Omental fat pad (tissue), 4 donors: ENCODE measurements around the gene DOCK3. TPM values are rescaled to one million over a fixed set of nuclear protein-coding genes. Genes with fewer than 3 reads are reported as not detected.
A peak's percentile ranks its signal among the peaks of the same experiment; 100 is the strongest.

Experiments
- ATAC-seq: fragments of 150-250 bp; one replicate; pipeline ENCODE4 v1.9.1; 2016; ENCODE audit warnings: mild to moderate bottlenecking, moderate library complexity; ENCODE audit not compliant: low FRiP score
- DNase-seq: peaks from one replicate; pipeline ENCODE4 v3.0.0-alpha.2; 2019; ENCODE audit warnings: low spot score
- CTCF ChIP-seq, 3 donors: fragments of 450-650 bp; IDR thresholded peaks; one replicate each; pipeline ENCODE4 v1.5.1; 2016 to 2017; ENCODE audit warnings: antibody characterized with exemption in 3 of 3, mild to moderate bottlenecking in 3 of 3, moderate library complexity in 2 of 3
- total RNA-seq, 4 donors: library from RNA; depleted of rRNA; stranded (reverse); fragments of >200 nt; gene quantifications; one replicate each; pipeline ENCODE4 v1.1.0, GENCODE V29; 2016

Gene DOCK3
- total RNA-seq, 4 donors from 2014 or later, result 0.16 to 2.5 (median 1.4) TPM

- ATAC-seq (peak; percentile 6), DNase-seq (no peak)
- TF ChIP-seq CTCF (IDR thresholded peaks at IDR 0.05), result no peak
Observed at GRCh38 chr3:51391566-51392354, 717.0 kb downstream of the DOCK3 start.

GRCh38 chr3:51392355-51393133, 717.8 kb downstream of the DOCK3 start:
- DNase-seq (no peak), ATAC-seq (no peak)
- TF ChIP-seq CTCF (IDR thresholded peaks at IDR 0.05), result no peak

- DNase-seq, result no peak
- TF ChIP-seq CTCF (IDR thresholded peaks at IDR 0.05), result no peak
- no peak for ATAC-seq
Observed at GRCh38 chr3:51393134-51393495, 718.4 kb downstream of the DOCK3 start.

- ATAC-seq (no peak), DNase-seq (no peak)
Observed at GRCh38 chr3:51393564-51393963, 718.8 kb downstream of the DOCK3 start.

GRCh38 chr3:51394541-51394940, 719.8 kb downstream of the DOCK3 start:
- no peak for TF ChIP-seq CTCF (IDR thresholded peaks at IDR 0.05)
- no peak for DNase-seq
- no peak for ATAC-seq

More at GRCh38 chr3:51393564-51393963, 718.8 kb downstream of the DOCK3 start:
- no peak for TF ChIP-seq CTCF (IDR thresholded peaks at IDR 0.05)

GRCh38 chr3:51395493-51396213, 720.9 kb downstream of the DOCK3 start:
- TF ChIP-seq CTCF (IDR thresholded peaks at IDR 0.05), result no peak
- DNase-seq (no peak), ATAC-seq (no peak)
